Ishikawa (cell line): ENCODE measurements around the gene RBM15.

Experiments
- CEBPB ChIP-seq: IDR thresholded peaks from 2 replicates; pipeline ENCODE4 v1.6.1; 2012
- CREB1 ChIP-seq: IDR thresholded peaks from 2 replicates; pipeline ENCODE4 v1.6.1; 2012; ENCODE audit warnings: low read depth
- EGR1 ChIP-seq: IDR thresholded peaks from 2 replicates; pipeline ENCODE4 v1.6.1; 2012
- EP300 ChIP-seq: IDR thresholded peaks from 2 replicates; pipeline ENCODE4 v1.6.1; 2012; ENCODE audit warnings: borderline replicate concordance
- FOXM1 ChIP-seq: IDR thresholded peaks from 2 replicates; pipeline ENCODE4 v1.6.1; 2012; ENCODE audit warnings: low read depth, borderline replicate concordance
- MAX ChIP-seq: IDR thresholded peaks from 2 replicates; pipeline ENCODE4 v1.6.1; 2012
- NFIC ChIP-seq: IDR thresholded peaks from 2 replicates; pipeline ENCODE4 v1.6.1; 2012
- RAD21 ChIP-seq: IDR thresholded peaks from 2 replicates; pipeline ENCODE4 v1.6.1; 2012; ENCODE audit warnings: low read depth
- REST ChIP-seq: IDR thresholded peaks from 2 replicates; pipeline ENCODE4 v1.6.1; 2012; ENCODE audit warnings: low read depth, mild to moderate bottlenecking
- TAF1 ChIP-seq: IDR thresholded peaks from 2 replicates; pipeline ENCODE4 v1.6.1; 2012; ENCODE audit warnings: low read depth, mild to moderate bottlenecking
- TCF12 ChIP-seq: IDR thresholded peaks from 2 replicates; pipeline ENCODE4 v1.6.1; 2012; ENCODE audit warnings: low read depth
- TEAD4 ChIP-seq: IDR thresholded peaks from 2 replicates; pipeline ENCODE4 v1.6.1; 2012
- USF1 ChIP-seq: IDR thresholded peaks from 2 replicates; pipeline ENCODE4 v1.6.1; 2012
- YY1 ChIP-seq: IDR thresholded peaks from 2 replicates; pipeline ENCODE4 v1.6.1; 2012; ENCODE audit warnings: low read depth
- ZBTB7A ChIP-seq: IDR thresholded peaks from 2 replicates; pipeline ENCODE4 v1.6.1; 2012; ENCODE audit warnings: low read depth

Gene RBM15

GRCh38 chr1:110302836-110303235 lies 36.3 kb upstream of the RBM15 start:
- TF ChIP-seq ZBTB7A (no peak), USF1 (no peak), REST (no peak), NFIC (no peak), EGR1 (no peak), CREB1 (no peak), FOXM1 (no peak)

- TF ChIP-seq REST (no peak), TEAD4 (no peak), EGR1 (no peak), MAX (no peak), TCF12 (no peak), CEBPB (no peak), NFIC (no peak), EP300 (no peak), RAD21 (no peak), ZBTB7A (no peak)
Measured at GRCh38 chr1:110305900-110306420, 33.2 kb upstream of the RBM15 start.

DNA sequence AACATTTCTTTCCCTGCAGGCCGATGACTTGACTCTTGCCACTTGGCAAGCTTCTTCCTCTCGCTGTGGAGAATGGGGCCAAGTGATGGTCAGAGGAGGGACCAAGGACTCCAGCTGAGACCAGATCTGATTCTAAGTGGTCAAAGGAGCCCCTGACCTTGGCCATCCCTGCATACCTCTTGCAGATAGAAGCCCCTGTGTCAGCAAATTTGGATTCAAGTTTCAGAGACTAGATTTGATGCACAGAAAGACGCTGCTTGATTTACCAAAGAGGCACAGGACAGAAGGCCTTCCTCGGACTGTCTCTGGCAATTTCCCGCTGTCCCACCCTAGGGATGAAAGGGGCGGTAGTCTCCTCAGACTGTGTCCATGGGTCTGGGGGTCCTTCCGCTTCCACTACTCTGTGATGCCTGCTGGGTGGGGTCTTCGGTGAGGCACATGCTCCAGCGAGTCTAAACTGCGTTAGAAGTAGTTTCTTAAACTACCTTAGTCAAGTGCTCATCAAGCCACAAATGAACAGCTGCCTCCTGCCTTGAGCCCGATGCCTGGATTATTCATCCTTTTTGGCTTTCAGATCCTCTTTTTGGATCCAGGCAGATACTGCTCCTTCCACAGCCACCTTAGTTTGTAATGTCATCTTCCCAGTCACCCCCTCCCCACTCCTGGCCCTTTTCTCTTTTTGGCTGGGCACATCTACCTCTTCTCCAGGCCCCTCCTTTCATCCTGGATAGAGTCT lies 31.8 kb upstream of the RBM15 start:
- TF ChIP-seq CREB1 (no peak), FOXM1 (no peak), EGR1 (no peak), TAF1 (no peak), NFIC (no peak), REST (no peak), CEBPB (no peak), EP300 (no peak), MAX (no peak), TEAD4 (no peak), YY1 (no peak), USF1 (no peak), RAD21 (no peak), TCF12 (no peak), ZBTB7A (no peak)

GRCh38 chr1:110308247-110308646 lies 30.9 kb upstream of the RBM15 start:
- no peak for TF ChIP-seq CEBPB
- TF ChIP-seq TEAD4: no peak
- no peak for TF ChIP-seq USF1
- no peak for TF ChIP-seq RAD21
- no peak for TF ChIP-seq EP300
- no peak for TF ChIP-seq CREB1
- no peak for TF ChIP-seq TCF12
- TF ChIP-seq REST: no peak
- TF ChIP-seq FOXM1: no peak
- no peak for TF ChIP-seq MAX
- TF ChIP-seq ZBTB7A: no peak
- TF ChIP-seq EGR1: no peak
- no peak for TF ChIP-seq YY1
- TF ChIP-seq NFIC: no peak
- no peak for TF ChIP-seq TAF1
